Mucosa of rectum (tissue), 2 donors: ENCODE results near the gene GP9.

Experiments used
- H3K27ac ChIP-seq, 2 donors: one replicate each; pipeline ENCODE4 v1.7.0; 2013; ENCODE audit warnings: inconsistent platforms in 2 of 2, low read depth in 2 of 2, low read length in 2 of 2
- H3K27me3 ChIP-seq, 2 donors: one replicate each; pipeline ENCODE4 v1.7.0; 2013; ENCODE audit warnings: low read length in 2 of 2; ENCODE audit not compliant: control insufficient read depth in 2 of 2, insufficient read depth in 2 of 2
- H3K36me3 ChIP-seq, 2 donors: one replicate each; pipeline ENCODE4 v1.7.0; 2013; ENCODE audit warnings: low read length in 2 of 2; ENCODE audit not compliant: control insufficient read depth in 2 of 2, insufficient read depth in 2 of 2
- H3K4me1 ChIP-seq, 2 donors: one replicate each; pipeline ENCODE4 v1.7.0; 2013; ENCODE audit warnings: low read length in 2 of 2, mild to moderate bottlenecking in 1 of 2; ENCODE audit not compliant: control insufficient read depth in 2 of 2, insufficient read depth in 2 of 2
- H3K4me3 ChIP-seq, 2 donors: one replicate each; pipeline ENCODE4 v1.7.0; 2013; ENCODE audit warnings: low read length in 2 of 2
- H3K9ac ChIP-seq, 2 donors: one replicate each; pipeline ENCODE4 v1.7.0; 2013; ENCODE audit warnings: low read length in 2 of 2, low read depth in 1 of 2, mild to moderate bottlenecking in 1 of 2
- H3K9me3 ChIP-seq, 2 donors: one replicate each; pipeline ENCODE4 v1.7.0; 2013; ENCODE audit warnings: low read length in 2 of 2; ENCODE audit not compliant: control insufficient read depth in 2 of 2
- donor health status: healthy.
- donor health status: Normal muscosa, but diverticular disease.

The GP9 gene

GRCh38 chr3:129060276-129061022 lies at the start of gene GP9:
TSS of gene GP9 (plus strand) at chr3:129060779. CDS start at chr3:129061740, 961 bp downstream.
- Histone ChIP-seq H3K4me3 (no peak within 1 kb of the TSS), H3K9me3 (no peaks in the 10 kb centered on the region), H3K27ac (no peak within 1 kb of the TSS), H3K36me3 (no peaks in the 10 kb centered on the region), H3K9ac (peak within 1 kb of the TSS in 1 of 2 donors; percentile 9), H3K27me3 (no peaks in the 10 kb centered on the region), H3K4me1 (peaks cover 55 to 69% of the 10 kb centered on the region in 2 donors)

- no peaks in the 10 kb centered on the region for H3K9me3 ChIP-seq
- no peaks in the 10 kb centered on the region for H3K36me3 ChIP-seq
- H3K27me3 ChIP-seq = no peaks in the 10 kb centered on the region
- H3K27ac ChIP-seq = no peak overlapping the region
- H3K4me1 ChIP-seq = peaks cover 27% of the 10 kb centered on the region in 2 donors
- H3K4me3 ChIP-seq = no peak overlapping the region
- H3K9ac ChIP-seq = no peak overlapping the region
Observed at GRCh38 chr3:129013491-129013891, 47.1 kb upstream of the GP9 start.

DNA sequence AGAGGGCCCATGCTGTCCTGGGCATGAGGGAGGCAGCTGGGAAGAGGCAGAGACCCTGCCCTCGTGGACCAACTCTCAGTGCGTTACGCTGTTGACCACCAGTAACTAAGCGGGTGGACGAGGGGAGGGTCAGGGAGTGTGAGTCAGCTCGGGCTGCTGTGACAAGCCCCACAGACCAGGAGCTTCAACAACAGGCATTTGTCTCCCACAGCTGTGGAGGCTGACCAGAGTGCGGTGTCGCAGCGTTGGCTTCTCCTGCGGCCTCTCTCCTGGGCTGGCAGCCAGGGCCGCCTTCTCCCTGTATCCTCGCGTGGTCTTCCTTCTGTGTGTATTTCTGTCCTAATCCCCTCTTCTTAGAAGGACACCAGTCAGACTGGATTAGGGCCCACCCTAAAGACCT lies 46.4 kb upstream of the GP9 start:
- H3K9ac ChIP-seq = no peak overlapping the region
- H3K9me3 ChIP-seq = no peaks in the 10 kb centered on the region
- peaks cover 29 to 31% of the 10 kb centered on the region in 2 donors for H3K4me1 ChIP-seq
- no peak overlapping the region for H3K4me3 ChIP-seq
- peak overlapping the region in 1 of 2 donors; percentile 88 for H3K27ac ChIP-seq
- H3K36me3 ChIP-seq = no peaks in the 10 kb centered on the region
- H3K27me3 ChIP-seq = no peaks in the 10 kb centered on the region

- no peak overlapping the region for H3K4me3 ChIP-seq
- H3K27ac ChIP-seq = peak overlapping the region in 1 of 2 donors; percentile 88
- H3K9ac ChIP-seq = no peak overlapping the region
- H3K27me3 ChIP-seq = no peaks in the 10 kb centered on the region
- no peaks in the 10 kb centered on the region for H3K36me3 ChIP-seq
- no peaks in the 10 kb centered on the region for H3K9me3 ChIP-seq
- H3K4me1 ChIP-seq = peaks cover 29 to 31% of the 10 kb centered on the region in 2 donors
Observed at GRCh38 chr3:129014793-129015345, 45.7 kb upstream of the GP9 start.

DNA sequence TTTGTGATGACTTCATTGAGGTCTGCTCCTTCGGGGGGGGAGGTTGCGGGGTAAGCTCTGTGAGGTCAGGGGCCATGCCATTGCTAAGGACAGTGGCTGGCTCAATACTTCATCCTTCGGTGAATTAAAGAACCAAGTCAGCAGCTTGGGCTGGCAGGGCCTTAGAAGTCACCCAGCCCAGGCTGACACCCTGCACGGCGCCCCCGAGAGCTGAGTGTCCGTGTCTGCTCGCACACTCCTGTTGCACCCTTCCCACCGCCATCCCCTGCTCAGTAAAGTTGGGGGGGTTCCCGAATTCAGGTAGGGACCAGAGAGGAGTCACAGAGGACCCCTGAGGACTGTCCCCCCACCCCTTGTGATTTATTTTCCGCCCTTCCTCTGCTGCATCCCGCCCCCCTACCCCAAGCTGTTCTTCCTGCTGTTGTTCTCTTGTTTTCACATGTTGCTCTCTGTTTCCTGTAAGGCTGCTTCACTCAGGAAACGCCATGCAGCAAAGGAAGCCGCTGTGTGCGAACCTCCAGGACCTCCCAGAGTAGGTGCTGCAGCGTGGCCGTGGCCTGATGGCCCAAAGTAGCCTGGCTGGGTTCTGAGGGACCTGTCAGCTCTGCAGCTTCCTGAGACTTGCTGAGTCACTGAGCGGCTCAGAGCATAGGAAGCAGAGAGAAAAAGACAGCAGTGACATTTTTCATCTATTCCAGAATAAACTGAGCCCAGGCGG lies 45.0 kb upstream of the GP9 start:
- no peaks in the 10 kb centered on the region for H3K36me3 ChIP-seq
- peak overlapping the region in 1 of 2 donors; percentile 15 for H3K4me3 ChIP-seq
- H3K9me3 ChIP-seq = no peaks in the 10 kb centered on the region
- peak overlapping the region; percentile 14 to 58 for H3K9ac ChIP-seq
- peaks cover 29 to 31% of the 10 kb centered on the region in 2 donors for H3K4me1 ChIP-seq
- peak overlapping the region; percentile 88 to 89 for H3K27ac ChIP-seq
- no peaks in the 10 kb centered on the region for H3K27me3 ChIP-seq

GRCh38 chr3:129016356-129016719 lies 44.2 kb upstream of the GP9 start:
- H3K9me3 ChIP-seq = no peaks in the 10 kb centered on the region
- H3K9ac ChIP-seq = peak overlapping the region; percentile 46 to 58
- H3K27ac ChIP-seq = peak overlapping the region; percentile 88 to 89
- H3K27me3 ChIP-seq = no peaks in the 10 kb centered on the region
- peak overlapping the region in 1 of 2 donors; percentile 15 for H3K4me3 ChIP-seq
- H3K36me3 ChIP-seq = no peaks in the 10 kb centered on the region
- H3K4me1 ChIP-seq = peaks cover 29 to 31% of the 10 kb centered on the region in 2 donors

DNA sequence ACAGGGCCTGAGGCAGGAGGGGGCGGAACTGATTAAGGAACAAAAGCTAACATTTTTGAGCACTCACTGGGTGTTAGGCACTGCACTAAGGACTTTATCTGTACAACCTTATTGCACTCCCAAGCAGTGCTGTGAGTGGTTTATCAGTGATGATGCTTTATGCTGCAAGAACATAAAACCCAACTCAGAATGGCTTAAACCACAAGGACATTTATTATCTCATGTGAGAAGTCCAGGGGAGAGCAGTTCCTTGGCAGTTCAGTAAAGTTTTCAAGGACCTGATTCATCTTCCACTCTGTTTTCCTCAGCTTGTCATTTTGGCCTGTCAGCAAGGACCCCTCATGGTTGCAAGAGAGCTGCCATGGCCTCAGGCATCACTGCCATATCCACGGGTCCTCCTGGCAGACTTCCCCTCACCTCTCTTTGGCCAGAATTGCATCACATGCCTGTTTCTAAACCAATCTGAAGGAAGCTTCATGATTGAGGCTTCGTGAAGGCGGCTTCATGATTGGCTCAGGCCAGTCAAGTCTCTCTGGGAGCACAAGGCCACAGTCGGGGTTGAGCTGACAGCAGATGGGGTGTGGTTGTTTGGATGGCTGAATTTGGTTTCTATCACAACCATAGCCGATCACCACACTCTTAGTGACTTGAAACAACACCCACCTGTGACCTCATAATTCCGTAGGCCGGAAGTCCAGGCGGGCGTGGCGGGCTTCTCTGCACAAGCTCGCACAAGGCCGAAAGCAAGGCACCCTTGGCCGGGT lies 43.7 kb upstream of the GP9 start:
- H3K4me1 ChIP-seq = peaks cover 29 to 31% of the 10 kb centered on the region in 2 donors
- H3K4me3 ChIP-seq = peak overlapping the region; percentile 48 to 56
- peak overlapping the region; percentile 88 to 89 for H3K27ac ChIP-seq
- H3K36me3 ChIP-seq = no peaks in the 10 kb centered on the region
- H3K9me3 ChIP-seq = no peaks in the 10 kb centered on the region
- peak overlapping the region; percentile 46 to 58 for H3K9ac ChIP-seq
- H3K27me3 ChIP-seq = no peaks in the 10 kb centered on the region

DNA sequence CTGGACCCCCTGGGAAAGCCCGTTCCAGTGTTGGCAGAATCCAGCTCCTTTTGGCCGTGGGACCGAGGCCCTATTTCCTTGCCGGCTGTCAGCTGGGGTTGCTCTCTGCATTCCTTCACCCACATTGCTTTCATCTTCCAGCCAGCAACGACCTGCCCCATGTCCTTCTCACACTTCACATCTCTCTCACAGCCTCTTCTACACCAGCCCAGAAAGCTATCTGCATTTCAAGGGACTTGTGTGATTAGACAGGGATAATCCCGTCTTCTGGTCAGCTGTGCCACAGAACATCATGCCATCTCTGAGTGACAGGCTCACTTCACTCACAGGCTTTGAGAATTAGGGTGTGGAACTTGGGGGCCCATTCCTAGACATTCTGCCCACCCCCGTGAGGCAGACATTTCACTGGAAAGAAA lies 43.1 kb upstream of the GP9 start:
- Histone ChIP-seq H3K36me3 (no peaks in the 10 kb centered on the region), H3K4me1 (peaks cover 29 to 31% of the 10 kb centered on the region in 2 donors), H3K9me3 (no peaks in the 10 kb centered on the region), H3K27ac (peak overlapping the region; percentile 88 to 89), H3K4me3 (peak overlapping the region; percentile 48 to 56), H3K27me3 (no peaks in the 10 kb centered on the region), H3K9ac (peak overlapping the region; percentile 46 to 52)

DNA sequence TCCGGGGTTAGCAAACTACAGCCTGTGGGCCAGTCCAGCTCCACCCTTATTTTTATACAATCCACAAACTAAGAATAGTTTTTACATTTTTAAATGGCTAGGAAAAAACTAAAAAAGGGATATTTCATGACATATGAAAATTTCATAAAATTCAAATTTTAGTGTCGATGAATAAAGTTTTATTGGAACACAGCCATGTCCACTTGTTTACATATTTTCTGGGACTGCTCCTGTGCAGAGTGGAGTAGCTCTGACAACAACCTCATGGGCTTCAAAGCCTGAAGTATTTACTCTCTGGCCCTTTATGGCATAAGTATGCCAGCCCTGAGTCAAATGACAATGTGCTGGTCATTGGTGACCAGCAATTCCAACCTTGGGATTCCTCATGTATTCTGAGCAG lies 42.3 kb upstream of the GP9 start:
- Histone ChIP-seq H3K27me3 (no peaks in the 10 kb centered on the region), H3K4me1 (peaks cover 29 to 31% of the 10 kb centered on the region in 2 donors), H3K9ac (no peak overlapping the region), H3K36me3 (no peaks in the 10 kb centered on the region), H3K27ac (peak overlapping the region in 1 of 2 donors; percentile 89), H3K9me3 (no peaks in the 10 kb centered on the region), H3K4me3 (no peak overlapping the region)
